NCI-H526 (cell line): ENCODE data around the gene ATP5PD.
"Not testable (repeated sequence)": the region's sequence is repeated elsewhere in the genome, so short reads cannot be mapped to it uniquely, and the experiment has no call there.

Experiments used
- DNase-seq, 2 experiments: peaks; one replicate each; lab custom pipeline; 2025; lab: John Stamatoyannopoulos, UW

Gene ATP5PD

DNA sequence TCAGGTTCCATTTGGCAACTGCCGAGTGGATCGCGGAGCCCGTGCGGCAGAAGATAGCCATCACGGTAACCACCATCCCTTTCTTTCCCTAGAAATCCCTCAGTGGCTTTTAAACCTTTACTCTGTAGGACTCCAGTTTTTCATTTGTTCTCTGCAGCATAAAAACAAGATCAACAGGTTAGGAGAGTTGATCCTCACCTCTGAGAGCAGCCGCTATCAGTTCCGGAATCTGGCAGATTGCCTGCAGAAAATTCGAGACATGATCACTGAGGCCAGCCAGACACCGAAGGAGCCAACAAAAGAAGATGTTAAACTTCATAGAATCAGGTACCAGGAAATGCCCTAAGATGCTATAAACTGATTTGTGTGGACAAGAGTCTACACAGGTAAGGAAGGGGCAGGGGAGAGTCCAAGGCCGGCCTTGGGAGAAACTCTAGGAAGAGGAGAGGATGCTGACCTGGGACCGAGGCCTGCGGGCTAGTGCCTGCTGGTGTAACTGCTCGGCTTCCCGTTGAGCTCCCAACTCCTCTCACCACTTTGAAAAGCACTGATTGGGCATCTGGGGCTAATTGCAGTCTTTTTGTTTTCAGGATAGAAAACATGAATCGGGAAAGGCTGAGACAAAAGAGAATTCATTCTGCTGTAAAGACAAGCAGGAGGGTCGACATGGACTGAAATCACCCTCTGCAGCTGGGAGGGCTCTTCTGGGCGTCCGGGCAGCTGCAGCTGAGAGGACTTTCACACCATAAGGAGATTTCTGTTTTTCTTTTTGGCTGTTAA lies 26.2 kb downstream of the ATP5PD start:
- no peak for DNase-seq

DNA sequence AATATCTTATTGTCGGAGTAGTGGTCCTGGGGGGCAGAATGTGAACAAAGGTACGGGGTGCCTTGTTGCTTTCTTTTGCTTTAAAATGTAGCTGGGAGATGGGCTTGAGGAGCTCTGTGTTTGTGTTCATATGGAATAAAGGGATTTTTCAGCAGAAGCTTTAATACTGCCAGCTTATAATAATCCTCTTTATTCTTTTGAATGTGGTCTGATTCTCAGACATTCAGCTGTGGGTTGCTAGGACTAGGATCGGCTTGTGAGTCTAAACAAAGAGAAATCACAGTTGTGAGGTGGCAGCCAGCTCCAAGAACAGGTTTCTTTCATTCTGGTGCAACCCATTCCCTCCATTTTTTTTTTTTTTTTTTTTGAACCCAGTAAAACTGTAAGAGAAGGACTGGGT lies 27.1 kb downstream of the ATP5PD start:
- no peak for DNase-seq

DNA sequence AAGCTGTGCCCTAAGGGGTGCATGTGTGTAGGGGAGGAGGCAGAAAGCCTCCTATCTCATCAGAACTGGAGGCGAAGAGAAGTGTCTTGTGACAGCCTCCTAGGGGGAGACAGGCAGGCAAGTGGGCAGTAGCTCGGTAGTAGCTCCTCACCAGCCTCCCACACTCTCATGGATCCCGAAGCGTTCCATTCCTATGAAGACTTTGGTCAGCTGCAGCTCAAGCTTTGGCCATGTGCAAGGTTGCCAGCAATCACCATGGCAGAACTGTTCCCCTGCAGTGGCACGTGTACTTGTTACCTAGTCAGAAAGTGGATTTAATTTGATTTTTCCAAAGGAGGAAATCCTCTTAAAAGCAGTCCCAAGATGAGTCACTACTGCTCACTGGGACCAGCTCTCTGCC lies 27.6 kb downstream of the ATP5PD start:
- no peak for DNase-seq

DNA sequence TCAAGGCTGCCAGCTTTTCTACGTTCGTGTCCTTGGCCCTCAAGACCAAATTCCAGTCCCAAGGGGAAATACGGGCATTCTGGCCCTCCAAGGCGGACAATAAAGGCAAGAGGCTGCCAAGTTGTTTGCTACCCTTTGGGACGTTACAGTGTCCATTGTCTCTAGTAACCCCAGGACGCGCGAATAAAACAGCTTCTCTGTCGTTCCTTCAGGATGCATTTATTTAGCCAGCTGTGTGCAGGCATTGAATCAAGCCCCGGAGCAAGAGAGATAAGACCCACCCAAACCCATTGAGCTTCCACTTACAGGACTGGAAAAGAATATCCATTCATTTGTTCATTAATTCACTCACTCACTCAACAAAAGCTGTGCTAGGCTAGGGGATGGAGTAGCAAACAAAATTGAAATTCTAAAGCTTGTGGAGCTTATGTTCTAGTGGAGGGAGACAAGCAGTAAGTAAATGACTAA lies 33.6 kb downstream of the ATP5PD start:
- DNase-seq: peak in 1 of 2 experiments; percentile 49

DNA sequence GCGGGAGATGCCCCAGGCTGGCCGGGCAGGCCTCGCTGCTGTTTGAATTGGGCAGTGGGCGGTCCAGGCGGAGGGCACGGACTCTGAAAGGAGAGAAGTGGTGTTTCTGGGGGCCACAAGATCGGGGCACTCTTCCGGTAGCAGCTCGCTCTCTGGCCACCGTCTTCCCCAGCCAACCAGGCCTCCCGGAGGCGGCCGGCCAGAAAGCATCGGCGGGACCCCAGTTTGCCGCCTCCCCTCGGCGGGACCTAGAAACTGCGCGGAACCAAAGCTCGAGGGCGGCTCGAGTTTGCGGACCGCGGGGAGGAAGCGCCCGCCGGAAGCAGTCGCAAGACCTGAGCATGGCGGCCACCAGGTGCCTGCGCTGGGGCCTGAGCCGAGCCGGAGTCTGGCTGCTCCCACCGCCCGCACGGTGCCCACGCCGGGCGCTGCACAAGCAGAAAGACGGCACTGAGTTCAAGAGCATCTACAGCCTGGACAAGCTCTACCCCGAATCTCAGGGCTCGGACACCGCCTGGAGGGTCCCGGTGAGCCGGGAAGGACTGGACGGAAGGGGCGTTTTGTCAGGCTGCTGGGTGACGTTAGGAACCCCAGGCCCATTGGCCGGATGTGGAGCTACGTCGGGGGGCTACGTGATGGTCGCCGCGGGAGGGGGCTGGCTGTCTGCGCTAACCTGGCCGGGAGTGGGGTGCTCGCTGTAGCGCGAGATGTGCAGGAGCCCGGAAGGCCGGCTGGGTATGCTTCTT lies 34.2 kb downstream of the ATP5PD start, which contains the start of gene MRPL58:
MRPL58 (plus strand) TSS at position 325 of the 746 bp plus-strand sequence; CDS start at position 342, 17 bp downstream.
- peak; percentile 64 to 94 for DNase-seq

DNA sequence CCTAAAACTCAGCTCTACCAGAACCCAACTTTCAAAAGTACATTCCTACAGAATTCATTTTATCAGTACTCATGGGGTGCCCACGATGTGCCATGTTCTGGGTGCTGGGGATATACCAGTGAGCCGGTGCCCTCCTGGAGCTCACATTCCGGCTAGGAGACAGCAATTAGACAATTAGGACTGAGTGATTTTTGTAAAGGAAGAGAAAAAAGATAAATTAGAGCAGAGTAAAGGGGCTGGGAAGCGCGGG lies 34.7 kb downstream of the ATP5PD start:
- DNase-seq: no peak

DNA sequence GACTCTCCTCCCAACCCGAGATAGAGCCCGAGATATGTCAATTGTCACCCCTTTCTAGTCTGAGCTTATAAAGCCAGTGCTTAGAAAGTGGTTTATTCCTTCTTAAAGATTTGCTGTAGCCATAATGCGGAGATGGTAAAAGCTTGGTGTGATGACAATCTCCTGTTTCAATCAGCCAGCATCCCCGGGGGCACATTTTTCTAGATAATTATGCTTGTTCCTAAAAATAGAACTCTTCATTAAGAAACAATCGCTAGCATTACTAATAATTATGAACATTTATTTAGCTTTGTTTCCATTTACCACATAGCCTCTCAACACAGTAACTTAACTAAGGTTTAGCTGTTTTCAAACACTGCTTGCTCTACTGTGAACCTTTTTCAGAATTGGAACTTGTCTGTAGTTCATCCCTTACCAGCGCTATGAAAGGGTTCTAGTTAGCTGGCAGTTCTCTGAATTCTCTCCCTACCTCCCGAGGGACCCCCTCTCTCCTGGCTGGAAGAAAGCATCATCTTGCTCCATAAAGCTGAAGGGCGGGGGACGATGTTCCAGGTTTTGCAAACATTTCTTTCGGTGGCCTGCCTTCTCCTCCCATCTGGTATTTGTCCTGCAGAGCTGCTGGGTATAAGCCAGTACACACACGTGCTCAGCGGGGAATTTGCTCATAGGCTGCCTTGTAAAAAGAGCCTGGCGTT lies 35.2 kb downstream of the ATP5PD start:
- peak in 1 of 2 experiments; percentile 35 for DNase-seq

DNA sequence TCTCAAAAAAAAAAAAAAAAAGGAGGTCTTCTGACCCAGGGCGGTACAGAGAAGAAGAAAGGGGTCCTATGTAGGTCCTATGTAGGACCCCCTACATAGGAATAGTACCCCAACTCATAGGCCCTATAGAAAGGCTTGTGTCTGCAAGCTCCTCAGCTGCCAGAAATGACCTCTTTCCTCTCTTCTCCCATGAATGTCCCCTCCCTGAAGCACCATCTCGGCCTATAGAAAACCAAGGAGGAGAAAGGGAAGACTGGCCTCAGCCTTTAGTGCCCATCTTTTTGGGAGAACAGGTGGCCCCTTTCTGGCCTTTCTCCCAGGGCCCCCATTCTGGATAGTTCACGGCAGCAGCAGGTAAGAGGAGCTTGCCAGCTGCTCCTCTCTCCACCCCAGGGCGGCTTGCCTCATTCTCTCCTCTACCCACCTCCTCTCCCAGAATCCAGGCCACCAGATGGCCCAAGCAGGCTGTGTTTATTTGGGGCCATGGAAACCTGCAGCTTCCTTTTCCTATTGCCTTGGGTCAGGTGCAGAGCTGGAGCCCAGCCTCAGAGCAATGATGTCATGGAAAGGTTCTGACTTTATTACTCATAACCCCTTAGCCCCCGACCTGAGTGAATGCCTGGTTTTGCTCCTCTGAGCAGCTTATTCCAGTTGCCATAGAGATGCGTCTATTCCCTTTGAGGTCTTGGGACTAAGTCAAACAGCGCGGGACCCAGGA lies 35.9 kb downstream of the ATP5PD start:
- peak; percentile 50 to 54 for DNase-seq

DNA sequence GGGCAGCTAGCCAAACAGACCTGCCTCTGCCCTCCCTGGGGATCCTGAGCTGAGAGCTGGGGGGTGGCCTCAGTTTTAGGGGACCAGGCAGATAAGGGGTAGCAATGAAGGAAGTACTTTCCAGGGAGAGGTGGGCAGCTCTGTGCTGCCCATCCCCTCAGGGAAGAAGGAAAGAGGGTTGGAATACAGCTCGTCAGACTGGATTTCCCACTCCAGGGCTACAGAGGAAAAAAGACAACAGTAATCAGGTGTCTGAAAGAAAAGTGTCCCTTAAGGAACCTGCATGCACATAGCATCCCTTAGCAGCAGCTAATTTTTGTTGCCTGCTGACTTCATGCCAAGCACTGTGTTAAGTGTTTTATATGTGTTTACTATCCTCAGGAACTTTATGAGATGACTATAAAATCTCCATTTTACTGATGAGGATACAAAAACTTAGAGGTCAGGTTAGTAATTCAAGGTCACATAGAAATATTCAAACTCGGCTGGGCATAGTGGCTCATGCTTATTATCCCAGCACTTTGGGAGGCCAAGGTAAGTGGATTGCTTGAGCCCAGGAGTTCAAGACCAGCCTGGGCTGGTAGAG lies 37.5 kb downstream of the ATP5PD start:
- DNase-seq: no peak

DNA sequence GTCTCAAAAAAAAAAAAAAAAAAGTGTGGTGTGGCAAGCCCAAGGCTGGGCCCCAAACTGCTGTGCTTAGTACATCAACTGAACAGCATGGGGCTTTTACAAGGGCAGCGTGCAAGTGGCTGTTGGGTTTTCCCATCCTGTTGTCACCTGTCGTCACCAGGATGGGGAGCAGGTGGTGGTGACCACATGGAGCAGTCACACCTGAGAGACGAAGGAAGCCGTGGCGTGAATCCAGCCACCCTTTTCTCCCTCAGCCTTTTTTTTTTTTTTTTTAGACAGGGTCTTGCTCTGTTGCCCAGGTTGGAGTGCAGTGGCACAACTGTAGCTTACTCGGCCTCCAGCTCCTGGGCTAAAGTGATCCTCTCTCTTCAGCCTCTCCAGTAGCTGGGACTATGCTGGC lies 38.4 kb downstream of the ATP5PD start:
- no peak for DNase-seq

DNA sequence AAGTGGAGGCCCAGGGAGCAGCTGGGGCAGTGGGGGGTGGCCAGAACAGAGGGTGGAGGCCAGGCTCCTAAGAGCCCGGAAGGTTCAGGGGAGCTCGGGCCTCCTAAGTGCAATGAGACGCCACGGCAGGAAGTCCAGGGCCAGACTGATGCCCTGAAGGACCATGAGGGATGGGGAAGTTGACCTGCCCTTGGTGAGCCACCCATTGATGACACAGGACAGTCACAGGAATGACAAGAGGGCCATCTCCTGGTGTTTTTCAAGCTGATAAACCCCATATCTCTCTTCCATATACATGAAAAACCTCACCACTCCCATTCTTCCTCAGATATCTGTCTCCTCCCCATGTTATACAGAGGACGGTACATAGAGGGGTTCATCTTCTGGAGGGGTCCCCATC lies 40.1 kb downstream of the ATP5PD start:
- DNase-seq: no peak

DNA sequence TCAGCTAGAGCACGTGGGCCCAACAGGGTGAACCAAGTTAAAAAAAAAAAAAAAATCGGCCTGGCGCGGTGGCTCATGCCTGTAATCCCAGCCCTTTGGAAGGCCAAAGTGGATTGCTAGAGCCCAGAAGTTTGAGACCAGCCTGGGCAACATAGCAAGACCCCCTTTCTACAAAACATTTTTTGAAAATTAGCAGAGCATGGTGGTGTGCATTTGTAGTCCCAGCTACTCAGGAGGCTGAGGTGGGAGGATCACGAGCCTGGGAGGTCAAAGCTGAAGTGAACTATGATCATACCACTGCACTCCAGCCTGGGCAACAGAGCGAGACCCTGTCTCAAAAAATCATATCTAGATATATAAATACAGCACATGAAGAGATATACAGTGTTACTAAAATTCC lies 40.7 kb downstream of the ATP5PD start:
- DNase-seq: not testable (repeated sequence)

DNA sequence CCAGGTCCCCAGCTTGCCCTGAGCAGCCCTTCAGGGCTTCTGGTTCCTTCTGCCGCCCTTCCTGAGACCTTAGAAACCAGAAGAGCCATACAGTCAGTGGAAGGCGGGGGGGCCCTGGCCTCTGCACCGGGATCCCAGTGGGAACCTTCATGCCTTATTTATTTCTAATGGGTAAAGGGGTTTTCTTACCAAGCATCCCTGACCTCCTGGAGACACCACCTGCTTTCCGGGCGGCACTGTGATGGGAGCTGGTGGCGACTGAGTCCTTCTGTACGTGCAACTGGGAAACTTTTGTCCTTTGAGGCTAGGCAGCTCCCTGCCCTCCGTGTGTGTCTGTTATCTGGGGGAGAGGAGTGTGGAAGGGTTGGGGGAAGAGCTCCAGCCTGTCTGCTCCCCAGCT lies 41.5 kb downstream of the ATP5PD start:
- DNase-seq: no peak

DNA sequence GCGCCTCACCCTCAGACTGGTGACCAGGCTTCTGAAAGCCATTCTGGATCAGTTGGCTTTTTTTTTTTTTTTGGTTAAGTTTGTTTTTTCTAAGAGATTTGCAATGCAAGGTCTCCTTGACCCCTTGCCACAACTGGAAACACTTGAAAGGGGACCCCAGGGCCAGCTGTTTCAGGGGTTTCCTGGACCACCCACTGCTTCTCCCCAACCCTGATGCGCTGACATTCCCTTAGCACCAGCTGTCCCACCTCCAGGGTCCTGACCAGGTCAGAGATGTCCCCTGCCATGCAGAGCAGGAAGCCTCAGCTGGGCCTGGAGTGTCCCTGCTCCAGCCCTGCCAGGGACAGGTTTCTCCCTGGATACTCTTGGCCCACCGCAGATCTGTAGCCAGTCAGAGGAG lies 42.4 kb downstream of the ATP5PD start:
- DNase-seq: no peak

DNA sequence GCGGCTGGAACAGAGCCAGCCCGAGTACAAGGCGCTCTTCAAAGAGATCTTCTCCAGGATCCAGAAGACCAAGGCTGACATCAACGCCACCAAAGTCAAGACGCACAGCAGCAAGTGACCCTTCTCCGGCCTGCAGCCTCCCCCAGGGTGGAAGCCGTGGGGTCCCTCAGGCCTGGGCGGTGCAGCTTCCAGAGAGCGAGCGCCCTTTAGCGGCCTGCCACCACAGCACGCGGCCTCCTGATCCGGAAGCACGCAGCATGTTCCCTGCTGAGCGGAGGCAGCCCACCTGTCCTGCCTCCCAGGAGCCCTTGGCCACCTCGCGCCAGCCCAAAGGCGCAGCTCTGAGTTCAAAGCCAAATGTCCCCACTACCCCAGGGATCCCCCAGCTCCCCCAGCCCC lies 42.8 kb downstream of the ATP5PD start:
- DNase-seq: no peak

DNA sequence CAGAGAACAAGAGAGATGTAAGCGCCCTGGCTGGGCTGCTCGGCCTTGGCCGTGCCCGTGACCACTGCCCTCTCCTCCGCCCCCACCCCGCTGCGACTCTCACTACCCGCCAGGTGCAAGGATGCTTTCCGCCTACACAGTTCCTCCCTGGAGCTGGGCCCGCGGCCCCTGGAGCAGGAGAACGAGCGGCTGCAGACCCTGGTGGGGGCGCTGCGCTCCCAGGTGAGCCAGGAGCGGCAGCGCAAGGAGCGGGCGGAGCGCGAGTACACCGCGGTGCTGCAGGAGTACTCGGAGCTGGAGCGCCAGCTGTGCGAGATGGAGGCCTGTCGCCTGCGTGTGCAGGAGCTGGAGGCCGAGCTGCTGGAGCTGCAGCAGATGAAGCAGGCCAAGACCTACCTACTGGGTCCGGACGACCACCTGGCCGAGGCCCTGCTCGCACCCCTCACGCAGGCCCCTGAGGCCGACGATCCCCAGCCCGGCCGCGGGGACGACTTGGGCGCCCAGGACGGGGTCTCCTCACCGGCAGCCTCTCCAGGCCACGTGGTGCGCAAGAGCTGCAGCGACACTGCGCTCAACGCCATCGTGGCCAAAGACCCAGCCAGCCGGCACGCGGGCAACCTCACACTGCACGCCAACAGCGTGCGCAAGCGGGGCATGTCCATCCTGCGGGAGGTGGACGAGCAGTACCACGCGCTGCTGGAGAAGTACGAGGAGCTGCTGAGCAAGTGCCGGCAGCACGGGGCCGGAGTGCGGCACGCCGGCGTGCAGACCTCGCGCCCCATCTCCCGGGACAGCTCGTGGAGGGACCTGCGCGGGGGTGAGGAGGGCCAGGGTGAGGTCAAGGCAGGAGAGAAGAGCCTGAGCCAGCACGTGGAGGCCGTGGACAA lies 43.5 kb downstream of the ATP5PD start:
- DNase-seq: no peak

DNA sequence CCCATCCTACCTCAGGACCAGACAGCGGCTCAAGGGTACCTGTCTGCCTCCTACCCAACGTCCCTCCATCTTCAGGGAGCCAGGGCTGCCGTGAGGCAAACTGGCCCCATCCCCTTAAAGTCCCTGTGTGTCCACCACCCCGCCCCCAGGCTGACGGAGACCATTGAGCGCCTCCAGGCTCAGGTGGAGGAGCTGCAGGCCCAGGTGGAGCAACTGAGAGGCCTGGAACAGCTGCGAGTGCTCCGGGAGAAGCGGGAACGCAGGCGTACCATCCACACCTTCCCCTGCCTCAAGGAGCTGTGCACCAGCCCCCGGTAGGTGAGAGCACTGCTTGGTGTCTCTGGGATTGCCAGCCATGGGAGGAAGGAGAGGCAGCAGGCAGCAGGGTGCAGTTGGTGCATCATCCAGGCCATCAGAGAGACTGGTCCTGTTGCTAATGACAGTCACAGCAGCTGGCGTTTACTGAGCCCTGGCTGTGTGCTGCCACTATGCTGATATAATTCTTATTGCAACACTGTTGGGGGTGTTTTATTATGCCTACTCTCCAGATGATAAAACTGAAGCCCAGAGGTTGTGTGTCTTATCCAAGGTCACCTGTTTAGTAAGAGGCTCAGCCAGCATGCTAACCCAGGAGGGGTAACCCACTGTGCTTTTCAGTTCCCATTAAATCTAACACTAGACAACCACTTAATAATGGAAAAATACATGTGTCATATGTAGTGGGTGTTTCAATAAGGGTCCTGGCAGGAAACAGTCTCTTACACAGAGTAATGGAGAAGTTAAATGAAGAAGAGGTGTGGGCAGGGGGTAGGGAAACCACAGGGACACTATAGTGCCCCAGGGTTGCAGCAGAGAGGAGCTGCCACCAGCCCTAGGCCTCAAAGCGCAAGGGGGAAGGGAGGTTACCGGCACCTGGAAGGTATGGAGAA lies 44.6 kb downstream of the ATP5PD start:
- DNase-seq: no peak

DNA sequence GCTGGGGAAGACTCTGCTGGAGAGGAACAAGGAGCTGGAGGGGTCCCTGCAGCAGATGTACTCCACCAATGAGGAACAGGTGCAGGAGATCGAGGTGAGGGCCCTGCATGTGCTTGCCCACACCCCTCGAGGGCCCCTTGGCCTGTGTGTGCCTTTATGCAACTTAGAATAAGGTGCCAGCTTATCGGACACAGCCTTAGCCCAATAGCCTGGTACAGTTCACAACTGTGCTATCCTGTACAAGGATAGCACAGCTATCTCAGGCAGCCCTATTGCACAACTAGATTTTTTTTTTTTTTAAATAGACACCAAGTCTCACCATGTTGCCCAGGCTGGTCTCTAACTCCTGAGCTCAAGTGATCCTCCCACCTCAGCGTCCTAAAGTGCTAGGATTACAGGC lies 47.2 kb downstream of the ATP5PD start:
- DNase-seq: no peak

DNA sequence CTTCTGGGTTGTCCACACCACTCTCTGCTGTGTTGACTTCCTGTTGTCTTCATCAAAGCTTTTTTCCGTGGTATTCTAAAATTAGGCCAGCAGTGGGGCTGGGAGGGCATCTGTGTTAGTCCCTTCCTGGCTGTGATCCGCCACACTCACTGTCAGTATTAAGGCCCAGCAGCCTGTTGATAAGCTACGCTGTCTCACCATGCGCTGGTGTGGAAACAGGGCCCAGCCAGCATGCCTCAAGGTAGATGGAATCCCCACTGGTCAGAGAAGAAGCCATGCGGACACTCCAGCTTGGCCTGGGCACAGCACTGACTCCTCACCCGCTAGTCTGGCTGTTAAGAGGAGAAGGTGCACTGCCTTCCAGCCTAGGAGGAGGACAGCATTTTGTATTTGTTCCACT lies 48.0 kb downstream of the ATP5PD start:
- no peak for DNase-seq

DNA sequence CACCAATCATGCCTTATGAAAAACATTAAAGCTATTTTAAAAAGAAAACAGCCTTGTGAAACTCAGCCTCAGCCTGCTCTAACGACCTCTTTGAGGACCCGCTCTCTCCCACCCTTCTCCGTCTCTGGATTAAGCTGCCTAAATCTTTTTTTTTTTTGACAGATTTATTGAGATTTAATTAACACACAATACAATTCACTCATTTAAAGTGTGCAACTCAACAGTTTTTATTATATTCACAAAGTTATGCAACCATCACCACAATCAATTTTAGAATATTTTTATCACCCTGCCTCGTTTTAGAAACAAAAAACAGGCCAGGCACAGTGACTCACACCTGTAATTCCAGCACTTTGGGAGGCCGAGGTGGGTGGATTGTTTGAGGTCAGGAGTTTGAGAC lies 50.9 kb downstream of the ATP5PD start:
- DNase-seq: no peak
